T-helper 1 cell treated with Interleukin-12 subunit alpha and Interleukin-12 subunit beta and Interleukin-4 antibody, amounts not matched to agents 30 μg/mL and 1 μg/mL, for 36 hours (primary cell): Measurements from ENCODE around the gene LHCGR.

Experiments
- H3K27ac Mint-ChIP-seq: one replicate; pipeline ENCODE4 v1.8.0; 2021; ENCODE audit warnings: mild to moderate bottlenecking, mixed read lengths
- H3K27me3 Mint-ChIP-seq: one replicate; pipeline ENCODE4 v1.8.0; 2021; ENCODE audit warnings: low read depth, mixed read lengths
- H3K36me3 Mint-ChIP-seq: one replicate; pipeline ENCODE4 v1.8.0; 2021; ENCODE audit warnings: low read depth, mixed read lengths
- H3K4me1 Mint-ChIP-seq: one replicate; pipeline ENCODE4 v1.8.0; 2021; ENCODE audit warnings: low read depth, mixed read lengths
- H3K4me3 Mint-ChIP-seq: one replicate; pipeline ENCODE4 v1.8.0; 2021; ENCODE audit warnings: mild to moderate bottlenecking, moderate library complexity, mixed read lengths
- H3K9me3 Mint-ChIP-seq: one replicate; pipeline ENCODE4 v1.8.0; 2021; ENCODE audit warnings: mixed read lengths

LHCGR gene

GRCh38 chr2:48725696-48726494 is 29.6 kb downstream of the LHCGR start:
- Mint-ChIP-seq H3K27ac (no peak overlapping the region), H3K4me3 (no peak overlapping the region), H3K4me1 (no peaks in the 10 kb centered on the region), H3K36me3 (no peaks in the 10 kb centered on the region), H3K27me3 (no peaks in the 10 kb centered on the region), H3K9me3 (no peaks in the 10 kb centered on the region)

- Mint-ChIP-seq H3K4me1 (no peaks in the 10 kb centered on the region), H3K27ac (no peak overlapping the region), H3K27me3 (no peaks in the 10 kb centered on the region), H3K4me3 (no peak overlapping the region), H3K9me3 (no peaks in the 10 kb centered on the region), H3K36me3 (no peaks in the 10 kb centered on the region)
Observed at GRCh38 chr2:48724278-48724677, 31.2 kb downstream of the LHCGR start.

GRCh38 chr2:48723129-48723528 is 32.4 kb downstream of the LHCGR start:
- H3K36me3 Mint-ChIP-seq, result no peaks in the 10 kb centered on the region
- no peaks in the 10 kb centered on the region for H3K27me3 Mint-ChIP-seq
- no peak overlapping the region for H3K27ac Mint-ChIP-seq
- H3K4me3 Mint-ChIP-seq, result no peak overlapping the region
- H3K4me1 Mint-ChIP-seq, result no peaks in the 10 kb centered on the region
- no peaks in the 10 kb centered on the region for H3K9me3 Mint-ChIP-seq

- no peak overlapping the region for H3K27ac Mint-ChIP-seq
- H3K36me3 Mint-ChIP-seq, result no peaks in the 10 kb centered on the region
- no peaks in the 10 kb centered on the region for H3K4me1 Mint-ChIP-seq
- no peak overlapping the region for H3K4me3 Mint-ChIP-seq
- no peaks in the 10 kb centered on the region for H3K9me3 Mint-ChIP-seq
- H3K27me3 Mint-ChIP-seq, result no peaks in the 10 kb centered on the region
Observed at GRCh38 chr2:48722391-48722790, 33.1 kb downstream of the LHCGR start.

- no peaks in the 10 kb centered on the region for H3K9me3 Mint-ChIP-seq
- no peak overlapping the region for H3K4me3 Mint-ChIP-seq
- no peaks in the 10 kb centered on the region for H3K4me1 Mint-ChIP-seq
- no peaks in the 10 kb centered on the region for H3K27me3 Mint-ChIP-seq
- no peak overlapping the region for H3K27ac Mint-ChIP-seq
- no peaks in the 10 kb centered on the region for H3K36me3 Mint-ChIP-seq
Observed at GRCh38 chr2:48721158-48721557, 34.4 kb downstream of the LHCGR start.

GRCh38 chr2:48719480-48720177 is 35.9 kb downstream of the LHCGR start:
- H3K4me1 Mint-ChIP-seq, result no peaks in the 10 kb centered on the region
- H3K27me3 Mint-ChIP-seq, result no peaks in the 10 kb centered on the region
- no peak overlapping the region for H3K4me3 Mint-ChIP-seq
- no peaks in the 10 kb centered on the region for H3K36me3 Mint-ChIP-seq
- no peaks in the 10 kb centered on the region for H3K9me3 Mint-ChIP-seq
- H3K27ac Mint-ChIP-seq, result no peak overlapping the region

GRCh38 chr2:48717846-48718245 is 37.7 kb downstream of the LHCGR start:
- Mint-ChIP-seq H3K36me3 (no peaks in the 10 kb centered on the region), H3K4me3 (no peak overlapping the region), H3K27ac (no peak overlapping the region), H3K9me3 (no peaks in the 10 kb centered on the region), H3K4me1 (no peaks in the 10 kb centered on the region), H3K27me3 (no peaks in the 10 kb centered on the region)

- Mint-ChIP-seq H3K27me3 (no peaks in the 10 kb centered on the region), H3K9me3 (no peaks in the 10 kb centered on the region), H3K4me3 (no peak overlapping the region), H3K27ac (no peak overlapping the region), H3K4me1 (no peaks in the 10 kb centered on the region), H3K36me3 (no peaks in the 10 kb centered on the region)
Observed at GRCh38 chr2:48715956-48716355, 39.6 kb downstream of the LHCGR start.

- H3K4me3 Mint-ChIP-seq, result no peak overlapping the region
- no peaks in the 10 kb centered on the region for H3K27me3 Mint-ChIP-seq
- H3K9me3 Mint-ChIP-seq, result no peaks in the 10 kb centered on the region
- H3K36me3 Mint-ChIP-seq, result no peaks in the 10 kb centered on the region
- no peak overlapping the region for H3K27ac Mint-ChIP-seq
- H3K4me1 Mint-ChIP-seq, result no peaks in the 10 kb centered on the region
Observed at GRCh38 chr2:48715042-48715899, 40.3 kb downstream of the LHCGR start.

- Mint-ChIP-seq H3K27ac (no peak overlapping the region), H3K4me3 (no peak overlapping the region), H3K9me3 (no peaks in the 10 kb centered on the region), H3K36me3 (no peaks in the 10 kb centered on the region), H3K4me1 (no peaks in the 10 kb centered on the region), H3K27me3 (no peaks in the 10 kb centered on the region)
Observed at GRCh38 chr2:48714245-48714644, 41.3 kb downstream of the LHCGR start.

GRCh38 chr2:48713647-48714046 is 41.9 kb downstream of the LHCGR start:
- H3K4me1 Mint-ChIP-seq, result no peaks in the 10 kb centered on the region
- H3K27me3 Mint-ChIP-seq, result no peaks in the 10 kb centered on the region
- H3K4me3 Mint-ChIP-seq, result no peak overlapping the region
- no peak overlapping the region for H3K27ac Mint-ChIP-seq
- no peaks in the 10 kb centered on the region for H3K36me3 Mint-ChIP-seq
- H3K9me3 Mint-ChIP-seq, result no peaks in the 10 kb centered on the region

GRCh38 chr2:48712151-48712550 is 43.4 kb downstream of the LHCGR start:
- Mint-ChIP-seq H3K9me3 (no peaks in the 10 kb centered on the region), H3K4me1 (no peaks in the 10 kb centered on the region), H3K4me3 (no peak overlapping the region), H3K27ac (no peak overlapping the region), H3K36me3 (no peaks in the 10 kb centered on the region), H3K27me3 (no peaks in the 10 kb centered on the region)

GRCh38 chr2:48711343-48711742 is 44.2 kb downstream of the LHCGR start:
- Mint-ChIP-seq H3K4me1 (no peaks in the 10 kb centered on the region), H3K27ac (no peak overlapping the region), H3K4me3 (no peak overlapping the region), H3K27me3 (no peaks in the 10 kb centered on the region), H3K9me3 (no peaks in the 10 kb centered on the region), H3K36me3 (no peaks in the 10 kb centered on the region)

- Mint-ChIP-seq H3K27ac (no peak overlapping the region), H3K4me1 (no peaks in the 10 kb centered on the region), H3K9me3 (no peaks in the 10 kb centered on the region), H3K36me3 (no peaks in the 10 kb centered on the region), H3K4me3 (no peak overlapping the region), H3K27me3 (no peaks in the 10 kb centered on the region)
Observed at GRCh38 chr2:48709096-48710034, 46.2 kb downstream of the LHCGR start.
